ENCODE results near the gene MTA1.
A peak's percentile ranks its signal among the peaks of the same experiment; 100 is the strongest.

Gene MTA1

GRCh38 chr14:105419195-105420091, at the start of gene MTA1:
Gene MTA1 (plus strand): TSS chr14:105419827. CDS start chr14:105420036, 209 bp downstream.
- peak in 2 of 3 donors; percentile 17 to 45 for DNase-seq (ENCODE audit: low read depth in 3 of 3, low spot score in 1 of 3)

- no peak for DNase-seq (ENCODE audit: low read depth in 3 of 3, low spot score in 1 of 3)
These were observed 45.2 kb upstream of the MTA1 start for GRCh38 chr14:105374389-105374788.

DNA sequence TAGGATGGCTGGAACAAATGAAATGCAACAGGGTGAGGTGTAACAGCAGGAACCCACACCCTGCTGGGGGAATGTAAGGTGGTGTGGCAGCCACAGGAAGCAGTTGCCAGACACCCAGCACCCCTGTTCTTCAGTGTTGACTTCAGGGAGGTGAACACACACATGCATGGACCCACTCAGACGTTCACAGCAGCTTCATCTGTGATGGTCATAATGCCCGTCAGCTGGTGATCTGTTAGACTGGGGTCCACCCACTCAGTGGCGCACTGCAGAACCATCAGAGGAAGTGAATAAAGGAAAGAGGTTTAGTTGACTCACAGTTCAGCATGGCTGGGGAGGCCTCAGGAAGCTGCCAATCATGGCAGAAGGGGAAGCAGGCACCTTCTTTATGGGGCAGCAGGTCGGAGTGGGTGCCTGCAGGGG, 44.0 kb upstream of the MTA1 start:
- DNase-seq (ENCODE audit: low read depth in 3 of 3, low spot score in 1 of 3) = no peak

GRCh38 chr14:105376521-105377440, 42.8 kb upstream of the MTA1 start:
- DNase-seq (ENCODE audit: low read depth in 3 of 3, low spot score in 1 of 3) = no peak

DNA sequence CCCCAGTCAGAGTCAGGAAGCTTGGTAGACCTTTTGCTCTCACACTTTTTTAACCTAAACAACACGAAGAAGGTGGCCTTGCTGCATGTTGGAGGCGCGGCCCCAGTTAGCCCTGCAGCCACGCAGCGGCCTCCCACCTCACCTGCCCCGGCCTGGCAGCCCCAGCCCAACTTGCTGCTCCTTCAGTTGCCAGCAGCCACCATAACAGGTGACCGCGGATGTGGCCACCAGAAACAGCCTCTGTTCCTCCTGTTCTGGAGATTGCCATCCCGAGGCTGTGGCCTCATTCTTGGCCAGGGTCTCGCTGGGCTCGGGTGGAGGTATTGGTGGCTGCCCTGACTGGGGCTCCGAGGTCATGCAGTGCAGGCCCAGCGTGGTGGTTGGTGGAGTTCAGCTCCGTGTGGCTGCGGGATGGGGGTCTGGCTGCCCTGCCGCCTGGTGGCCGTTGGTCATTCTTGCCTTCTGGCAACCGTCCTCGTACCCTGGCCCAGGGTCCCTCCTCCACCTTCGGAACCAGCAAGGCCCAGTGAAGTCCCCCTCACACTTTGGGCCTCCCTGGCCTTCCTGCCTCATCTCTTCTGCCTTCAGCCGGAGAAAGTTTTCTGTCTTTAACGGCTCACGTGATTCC, 42.0 kb upstream of the MTA1 start:
- no peak for DNase-seq (ENCODE audit: low read depth in 3 of 3, low spot score in 1 of 3)

GRCh38 chr14:105378199-105378598, 41.4 kb upstream of the MTA1 start:
- no peak for DNase-seq (ENCODE audit: low read depth in 3 of 3, low spot score in 1 of 3)

- no peak for DNase-seq (ENCODE audit: low read depth in 3 of 3, low spot score in 1 of 3)
These were observed 40.5 kb upstream of the MTA1 start for GRCh38 chr14:105378873-105379685.

- DNase-seq (ENCODE audit: low read depth in 3 of 3, low spot score in 1 of 3) = no peak
These were observed 39.7 kb upstream of the MTA1 start for GRCh38 chr14:105379946-105380345.

DNA sequence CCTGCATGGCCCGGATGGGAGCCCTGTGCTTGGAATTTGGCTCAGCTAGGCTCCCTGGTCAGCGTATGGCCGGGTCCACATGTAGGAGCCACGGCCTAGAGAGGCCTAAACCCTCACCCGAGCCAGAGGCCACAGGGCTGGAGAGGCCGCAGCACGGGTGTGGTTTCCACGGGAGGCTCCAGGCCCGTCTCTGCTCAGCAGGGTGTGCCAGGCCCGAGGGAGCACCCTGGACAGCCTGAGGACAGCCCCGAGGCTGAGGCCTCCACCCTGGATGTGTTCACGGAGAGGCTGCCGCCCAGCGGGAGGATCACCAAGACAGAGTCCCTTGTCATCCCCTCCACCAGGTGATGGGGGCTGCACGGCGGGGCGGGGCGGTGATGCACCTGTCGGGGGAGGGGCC, 38.9 kb upstream of the MTA1 start:
- DNase-seq (ENCODE audit: low read depth in 3 of 3, low spot score in 1 of 3) = no peak

- DNase-seq (ENCODE audit: low read depth in 3 of 3, low spot score in 1 of 3) = no peak
These were observed 37.9 kb upstream of the MTA1 start for GRCh38 chr14:105381446-105382342.

DNA sequence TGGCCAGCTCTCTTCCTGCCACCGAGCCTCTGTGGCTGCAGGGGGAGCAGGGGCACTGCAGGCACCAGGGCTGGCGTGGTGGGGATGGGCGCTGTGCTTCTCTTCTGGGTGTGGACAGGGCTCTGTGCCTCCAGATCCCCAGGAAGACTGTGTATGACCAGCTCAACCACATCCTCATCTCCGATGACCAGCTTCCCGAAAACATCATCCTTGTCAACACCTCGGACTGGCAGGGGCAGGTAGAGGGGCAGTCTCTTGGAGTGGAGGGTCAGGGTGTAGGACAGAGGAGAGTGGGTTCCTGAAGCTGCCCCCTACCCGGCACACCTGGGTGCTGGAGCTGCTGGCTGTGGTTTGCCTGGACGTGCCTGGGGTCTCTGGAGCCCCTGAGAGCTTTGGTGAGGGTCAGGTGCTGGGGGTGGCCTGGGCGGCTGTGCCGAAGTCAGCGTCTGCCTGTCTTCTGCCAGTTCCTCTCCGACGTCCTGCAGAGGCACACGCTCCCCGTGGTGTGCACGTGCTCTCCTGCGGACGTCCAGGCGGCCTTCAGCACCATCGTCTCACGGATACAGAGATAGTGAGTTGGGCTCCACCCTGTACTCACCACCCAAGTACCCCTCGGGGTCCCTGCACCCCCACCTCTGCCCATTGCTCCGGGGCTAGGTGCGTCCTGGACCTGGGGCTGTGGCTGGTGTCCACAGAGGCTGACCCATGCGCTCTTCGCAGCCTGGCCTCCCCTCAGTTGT, 37.1 kb upstream of the MTA1 start:
- DNase-seq (ENCODE audit: low read depth in 3 of 3, low spot score in 1 of 3) = no peak

GRCh38 chr14:105383083-105383730, 36.4 kb upstream of the MTA1 start:
- DNase-seq (ENCODE audit: low read depth in 3 of 3, low spot score in 1 of 3) = no peak

DNA sequence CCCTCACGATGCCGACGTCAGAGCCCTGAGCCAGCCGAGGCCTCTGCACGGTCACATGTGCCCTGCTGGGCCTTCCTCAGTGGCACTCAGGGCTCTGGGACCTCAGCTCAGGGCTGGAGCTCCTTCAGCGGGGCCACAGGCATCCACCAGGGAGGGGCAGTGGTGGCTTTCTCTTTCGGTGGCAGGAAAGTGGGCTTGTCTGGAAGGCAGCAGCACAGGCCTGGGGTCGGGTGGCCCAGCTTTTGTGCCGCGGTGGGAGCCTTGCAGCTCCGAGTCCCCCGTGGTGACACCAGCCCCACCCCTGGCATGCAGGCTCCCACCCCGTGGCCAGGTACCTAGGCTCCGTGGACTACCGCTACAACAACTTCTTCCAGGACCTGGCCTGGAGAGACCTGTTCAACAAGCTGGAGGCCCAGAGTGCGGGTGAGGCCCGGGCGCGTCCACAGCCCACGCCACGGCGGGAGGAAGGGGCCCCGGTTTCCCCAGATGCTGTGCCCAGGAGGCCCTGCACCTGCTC, 35.5 kb upstream of the MTA1 start:
- no peak for DNase-seq (ENCODE audit: low read depth in 3 of 3, low spot score in 1 of 3)

DNA sequence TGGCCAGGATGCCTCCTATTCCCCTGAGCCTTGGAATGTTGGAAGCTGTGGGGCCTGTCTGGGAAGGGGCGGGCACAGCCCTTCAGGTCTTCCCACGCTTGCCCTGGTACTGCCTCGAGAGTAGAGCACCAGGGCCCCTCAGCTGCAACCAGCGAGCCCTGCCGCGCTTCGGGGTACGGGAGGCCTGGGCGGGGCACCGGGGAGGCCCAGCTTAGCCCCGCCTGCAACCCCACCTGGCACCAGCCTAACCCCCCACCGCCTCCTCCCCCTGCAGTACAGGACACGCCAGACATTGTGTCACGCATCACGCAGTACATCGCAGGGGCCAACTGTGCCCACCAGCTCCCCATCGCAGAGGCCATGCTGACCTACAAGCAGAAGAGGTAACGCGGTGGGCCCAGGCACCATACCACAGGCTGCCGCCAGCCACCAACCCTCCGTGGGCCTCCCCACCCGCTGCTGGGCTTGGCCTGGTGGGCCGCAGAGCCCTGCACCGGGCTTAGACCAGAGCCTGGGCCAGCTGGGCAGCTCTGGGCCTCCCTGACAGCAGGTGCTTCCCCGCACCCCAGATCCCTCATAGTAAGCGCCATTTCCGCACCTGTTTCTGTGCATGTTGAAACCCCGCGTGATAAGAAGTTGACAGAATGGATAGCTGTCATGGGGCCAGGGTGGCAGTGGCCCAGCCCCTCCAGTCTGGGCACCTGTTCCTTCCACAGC, 34.9 kb upstream of the MTA1 start:
- no peak for DNase-seq (ENCODE audit: low read depth in 3 of 3, low spot score in 1 of 3)

DNA sequence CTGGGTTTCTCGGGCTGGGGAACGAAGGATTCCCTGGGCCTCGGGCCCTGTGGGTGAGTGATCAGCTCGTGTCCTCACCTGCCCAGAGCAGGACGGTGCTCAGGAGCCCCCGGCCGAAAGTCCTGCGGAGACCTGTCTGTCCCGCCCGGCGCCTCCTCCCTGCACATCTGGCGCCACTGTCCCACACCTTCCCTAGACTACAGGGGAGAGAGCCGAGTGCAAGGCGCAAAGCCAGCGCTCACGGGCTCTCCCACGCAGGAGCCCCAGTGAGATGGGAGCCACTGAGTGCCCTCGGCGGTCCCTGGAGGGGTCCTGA, 34.3 kb upstream of the MTA1 start:
- DNase-seq (ENCODE audit: low read depth in 3 of 3, low spot score in 1 of 3) = no peak

DNA sequence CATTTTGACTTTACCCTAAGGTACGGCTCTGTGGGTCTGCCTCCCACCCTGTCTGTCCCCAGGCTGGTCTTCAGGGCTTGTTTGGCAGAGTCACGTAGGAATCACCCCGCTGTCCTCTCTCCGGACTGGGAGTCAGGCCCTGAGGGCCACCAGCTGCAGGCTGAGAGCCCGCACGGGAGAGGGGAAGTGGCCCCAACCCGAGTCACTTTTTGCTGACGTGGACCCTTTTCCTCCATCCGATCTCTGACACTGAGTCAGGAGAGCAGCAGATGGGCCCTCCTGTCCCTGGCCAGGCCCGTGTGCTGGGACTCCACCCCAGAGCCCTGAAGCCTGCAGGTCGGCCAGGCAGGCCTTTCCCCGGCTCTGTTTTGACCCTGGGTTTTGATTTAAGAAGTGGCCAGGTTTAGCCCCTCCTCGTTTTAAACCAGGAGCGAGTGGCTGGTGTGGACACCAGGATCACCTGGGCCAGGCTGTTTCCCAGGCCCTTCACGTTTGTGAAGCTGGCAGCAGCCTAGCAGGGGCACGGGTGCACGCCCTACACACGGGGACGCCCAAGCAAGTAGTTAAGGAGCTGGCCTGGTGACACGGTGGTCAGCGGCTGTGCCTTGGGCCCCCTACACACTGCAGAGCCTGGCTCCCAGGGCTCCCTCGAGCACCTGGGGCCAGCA, 33.8 kb upstream of the MTA1 start:
- no peak for DNase-seq (ENCODE audit: low read depth in 3 of 3, low spot score in 1 of 3)
